ENCODE results near the gene ENPP6. TPM values are rescaled to one million over a fixed set of nuclear protein-coding genes. Genes with fewer than 3 reads are reported as not detected.

The ENPP6 gene
- polyA plus RNA-seq, 1 of the 3 experiments (the other 2 are of a cell fraction): not detected

- no peak for TF ChIP-seq USF1 (IDR thresholded peaks at IDR 0.05; ENCODE audit: borderline replicate concordance, low read depth)
- TF ChIP-seq FOXJ3 (CRISPR knock-in tag; IDR thresholded peaks at IDR 0.05): no peak
- TF ChIP-seq EP300 (IDR thresholded peaks at IDR 0.05; ENCODE audit: borderline replicate concordance in 1 of 2, low read depth in 1 of 2, low read length in 1 of 2): no peak
- no peak for TF ChIP-seq GABPA (IDR thresholded peaks at IDR 0.05; ENCODE audit: low read depth)
- TF ChIP-seq SMC3 (IDR thresholded peaks at IDR 0.05; ENCODE audit: low read depth, low read length): no peak
- TF ChIP-seq MAX (IDR thresholded peaks at IDR 0.05; ENCODE audit: low read depth): no peak
- TF ChIP-seq FOXM1 (IDR thresholded peaks at IDR 0.05; ENCODE audit: low read depth): no peak
- TF ChIP-seq JUND (IDR thresholded peaks at IDR 0.05): no peak
- no peak for DNase-seq
- Histone ChIP-seq H3K4me1 (ENCODE audit: control insufficient read depth in 1 of 2, insufficient read depth in 2 of 2, low read depth in 1 of 2, low read length in 1 of 2) (no peaks in the 10 kb centered on the region), H4K20me1 (ENCODE audit: insufficient read depth) (no peaks in the 10 kb centered on the region), H3K9ac (no peak overlapping the region), H2AFZ (ENCODE audit: low read depth) (no peak overlapping the region), H3K27me3 (ENCODE audit: insufficient read depth) (no peaks in the 10 kb centered on the region), H3K36me3 (replicated peaks in 1 of 2; ENCODE audit: control insufficient read depth in 1 of 2, insufficient read depth in 2 of 2, low read length in 1 of 2) (no peaks in the 10 kb centered on the region), H3K79me2 (ENCODE audit: insufficient read depth) (no peaks in the 10 kb centered on the region), H3F3A (replicated peaks; ENCODE audit: insufficient read depth) (no peaks in the 10 kb centered on the region), H3K9me2 (no peaks in the 10 kb centered on the region), H3K27ac (ENCODE audit: low read depth in 2 of 2, low read length in 1 of 2) (no peak overlapping the region), H3K4me2 (no peak overlapping the region), H3K4me3 (ENCODE audit: low read depth in 2 of 2, low read length in 1 of 2) (no peak overlapping the region), H3K9me3 (no peaks in the 10 kb centered on the region)
- 54% methylated on average over 7 of the region's 7 CpGs for WGBS (ENCODE audit: low lambda C conversion rate)
- CTCF ChIA-PET: interaction anchor here (0.7 to 2.6 kb wide), 8 partner anchors 9 to 297 kb away, joined by 3 to 11 read pairs (median 4); no protein-coding TSS in a partner anchor
- POLR2A ChIA-PET: no interaction called here
These were observed 63.5 kb downstream of the ENPP6 start for GRCh38 chr4:184154199-184154598.

GRCh38 chr4:184153781-184154180, 63.9 kb downstream of the ENPP6 start:
- Histone ChIP-seq H3K9me3 (no peaks in the 10 kb centered on the region), H3K4me2 (no peak overlapping the region), H3K9ac (no peak overlapping the region), H4K20me1 (ENCODE audit: insufficient read depth) (no peaks in the 10 kb centered on the region), H3K36me3 (replicated peaks in 1 of 2; ENCODE audit: control insufficient read depth in 1 of 2, insufficient read depth in 2 of 2, low read length in 1 of 2) (no peaks in the 10 kb centered on the region), H3F3A (replicated peaks; ENCODE audit: insufficient read depth) (no peaks in the 10 kb centered on the region), H3K4me1 (ENCODE audit: control insufficient read depth in 1 of 2, insufficient read depth in 2 of 2, low read depth in 1 of 2, low read length in 1 of 2) (no peaks in the 10 kb centered on the region; a peak in 1 of 4 replicates), H2AFZ (ENCODE audit: low read depth) (no peak overlapping the region), H3K79me2 (ENCODE audit: insufficient read depth) (no peaks in the 10 kb centered on the region), H3K27ac (ENCODE audit: low read depth in 2 of 2, low read length in 1 of 2) (no peak overlapping the region), H3K4me3 (ENCODE audit: low read depth in 2 of 2, low read length in 1 of 2) (no peak overlapping the region), H3K27me3 (ENCODE audit: insufficient read depth) (no peaks in the 10 kb centered on the region), H3K9me2 (no peaks in the 10 kb centered on the region)
- ChIA-PET CTCF (interaction anchor here (0.7 to 2.6 kb wide), 7 partner anchors 10 to 297 kb away, joined by 3 to 11 read pairs (median 5); no protein-coding TSS in a partner anchor), POLR2A (no interaction called here)
- TF ChIP-seq RCOR1 (IDR thresholded peaks at IDR 0.05; ENCODE audit: low read length): no peak
- TF ChIP-seq TEAD4 (IDR thresholded peaks at IDR 0.05; ENCODE audit: borderline replicate concordance, insufficient read depth): no peak
- TF ChIP-seq FOSL2 (IDR thresholded peaks at IDR 0.05; ENCODE audit: borderline replicate concordance, low read depth): no peak
- no peak for DNase-seq
- WGBS (ENCODE audit: low lambda C conversion rate): 52% methylated on average over 5 of the region's 5 CpGs

- Histone ChIP-seq H3K4me2 (no peak overlapping the region), H3K4me1 (ENCODE audit: control insufficient read depth in 1 of 2, insufficient read depth in 2 of 2, low read depth in 1 of 2, low read length in 1 of 2) (no peaks in the 10 kb centered on the region; a peak in 1 of 4 replicates), H3K27ac (ENCODE audit: low read depth in 2 of 2, low read length in 1 of 2) (no peak overlapping the region), H3K4me3 (ENCODE audit: low read depth in 2 of 2, low read length in 1 of 2) (no peak overlapping the region), H3F3A (replicated peaks; ENCODE audit: insufficient read depth) (no peaks in the 10 kb centered on the region), H3K36me3 (replicated peaks in 1 of 2; ENCODE audit: control insufficient read depth in 1 of 2, insufficient read depth in 2 of 2, low read length in 1 of 2) (no peaks in the 10 kb centered on the region), H3K9me3 (no peaks in the 10 kb centered on the region), H4K20me1 (ENCODE audit: insufficient read depth) (no peaks in the 10 kb centered on the region), H2AFZ (ENCODE audit: low read depth) (no peak overlapping the region), H3K79me2 (ENCODE audit: insufficient read depth) (no peaks in the 10 kb centered on the region), H3K27me3 (ENCODE audit: insufficient read depth) (no peaks in the 10 kb centered on the region), H3K9me2 (no peaks in the 10 kb centered on the region), H3K9ac (no peak overlapping the region)
- DNase-seq: no peak
- POLR2A ChIA-PET: no interaction called here
- CTCF ChIA-PET: interaction anchor here (0.7 to 2.6 kb wide), 4 partner anchors 16 to 310 kb away, joined by 3 to 11 read pairs (median 4); no protein-coding TSS in a partner anchor
- 73% methylated on average over 13 of the region's 13 CpGs for WGBS (ENCODE audit: low lambda C conversion rate)
- no peak for TF ChIP-seq TCF12 (IDR thresholded peaks at IDR 0.05)
- no peak for TF ChIP-seq TAF1 (IDR thresholded peaks at IDR 0.05; ENCODE audit: borderline replicate concordance, low read depth, low read length)
- TF ChIP-seq TEAD4 (IDR thresholded peaks at IDR 0.05; ENCODE audit: borderline replicate concordance, insufficient read depth): no peak
- no peak for TF ChIP-seq PBX3 (IDR thresholded peaks at IDR 0.05)
- no peak for TF ChIP-seq NFIC (IDR thresholded peaks at IDR 0.05; ENCODE audit: borderline replicate concordance)
- TF ChIP-seq FOSL2 (IDR thresholded peaks at IDR 0.05; ENCODE audit: borderline replicate concordance, low read depth): no peak
- no peak for TF ChIP-seq GABPA (IDR thresholded peaks at IDR 0.05; ENCODE audit: low read depth)
- TF ChIP-seq NRF1 (IDR thresholded peaks at IDR 0.05; ENCODE audit: low read depth, low read length): no peak
- TF ChIP-seq POLR2AphosphoS5 (IDR thresholded peaks at IDR 0.05; ENCODE audit: low read depth, low read length): no peak
- TF ChIP-seq USF1 (IDR thresholded peaks at IDR 0.05; ENCODE audit: borderline replicate concordance, low read depth): no peak
These were observed 65.6 kb downstream of the ENPP6 start for GRCh38 chr4:184151988-184152485.

Data from SK-N-SH (cell line).